ENCODE measurements around the gene CYTH3. TPM values are rescaled to one million over a fixed set of nuclear protein-coding genes. Genes with fewer than 3 reads are reported as not detected.
"Not testable (repeated sequence)": the region's sequence is repeated elsewhere in the genome, so short reads cannot be mapped to it uniquely, and the experiment has no call there.

CYTH3 gene
- polyA plus RNA-seq, 3 donors = 5.2 to 28.5 (median 23.2) TPM

GRCh38 chr7:6242561-6242960 lies 29.9 kb downstream of the CYTH3 start:
- H3K27ac ChIP-seq (ENCODE audit: low read depth, low read length) = no peak overlapping the region
- 86 to 95% (median 92%) methylated on average over 5 of the region's 5 CpGs for WGBS, 3 donors

DNA sequence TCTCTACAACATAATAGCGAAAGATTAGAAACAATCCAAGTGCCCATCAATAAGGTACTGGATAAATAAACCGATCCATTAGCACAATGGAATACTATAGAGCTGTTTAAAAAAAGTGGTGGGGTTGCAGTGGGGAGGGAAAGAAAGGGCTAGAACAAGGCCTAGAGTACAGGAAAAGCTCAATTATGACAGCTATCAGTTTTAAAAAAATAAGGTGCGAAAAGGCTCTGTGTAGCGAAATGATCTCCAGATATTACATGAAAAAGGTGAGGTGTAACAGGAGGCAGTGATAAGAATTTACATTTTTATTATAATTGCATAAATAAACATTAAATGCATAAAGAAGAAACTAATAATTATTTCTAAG lies 30.8 kb downstream of the CYTH3 start:
- H3K27ac ChIP-seq (ENCODE audit: low read depth, low read length) = no peak overlapping the region
- WGBS, 3 donors = 96 to 98% (median 97%) methylated on average over 4 of the region's 4 CpGs

- no peak overlapping the region for H3K27ac ChIP-seq (ENCODE audit: low read depth, low read length)
- WGBS, 3 donors = 79 to 97% (median 94%) methylated on average over 5 of the region's 5 CpGs
These were observed 34.0 kb downstream of the CYTH3 start for GRCh38 chr7:6238309-6238925.

DNA sequence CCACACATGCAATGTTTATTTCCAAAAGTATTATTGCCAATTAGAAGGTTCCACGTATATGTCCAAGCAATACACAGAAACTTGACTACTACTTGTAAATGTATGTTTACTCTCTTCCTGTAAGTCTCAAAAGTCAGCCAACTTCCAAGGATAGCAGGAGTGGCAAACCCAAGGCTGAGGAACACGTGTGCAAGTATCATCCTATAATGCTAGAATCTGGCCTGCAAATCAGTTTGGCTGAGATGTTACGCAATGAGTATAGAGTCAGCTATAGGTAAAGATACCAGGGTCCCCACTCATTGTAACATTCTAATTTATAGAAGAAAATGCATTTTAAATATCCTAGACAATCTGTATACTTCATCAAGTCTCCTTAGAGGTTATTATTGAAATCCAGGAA lies 34.7 kb downstream of the CYTH3 start:
- no peak overlapping the region for H3K27ac ChIP-seq (ENCODE audit: low read depth, low read length)
- WGBS, 3 donors = 58 to 91% (median 88%) methylated on average over 3 of the region's 3 CpGs

- WGBS, 3 donors = 88 to 92% (median 91%) methylated on average over 7 of the region's 7 CpGs
- H3K27ac ChIP-seq (ENCODE audit: low read depth, low read length) = no peak overlapping the region
These were observed 35.4 kb downstream of the CYTH3 start for GRCh38 chr7:6237011-6237410.

GRCh38 chr7:6235029-6235871 lies 37.2 kb downstream of the CYTH3 start:
- no peak overlapping the region for H3K27ac ChIP-seq (ENCODE audit: low read depth, low read length)
- WGBS, 3 donors = 93 to 96% (median 94%) methylated on average over 16 of the region's 16 CpGs

DNA sequence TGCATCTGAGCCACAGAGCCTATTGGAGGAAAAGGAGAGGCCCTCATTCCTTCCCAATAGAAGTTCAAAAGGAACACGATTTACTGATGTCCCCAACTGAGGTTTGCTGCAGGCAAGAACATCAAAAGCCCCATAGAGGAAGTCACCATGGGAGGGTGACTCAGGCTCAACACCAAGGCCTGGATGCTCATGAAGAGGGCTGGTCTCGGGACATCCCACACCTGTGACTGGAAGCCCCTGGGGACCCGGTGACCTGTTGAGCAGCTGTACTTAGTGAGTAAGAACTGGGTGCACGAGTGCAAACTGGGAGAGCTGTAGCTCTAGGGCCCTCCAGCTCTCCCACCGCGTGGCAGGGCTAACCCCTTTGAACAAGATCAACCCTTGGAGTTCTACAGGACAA lies 38.0 kb downstream of the CYTH3 start:
- 88 to 89% (median 89%) methylated on average over 6 of the region's 6 CpGs for WGBS, 3 donors

DNA sequence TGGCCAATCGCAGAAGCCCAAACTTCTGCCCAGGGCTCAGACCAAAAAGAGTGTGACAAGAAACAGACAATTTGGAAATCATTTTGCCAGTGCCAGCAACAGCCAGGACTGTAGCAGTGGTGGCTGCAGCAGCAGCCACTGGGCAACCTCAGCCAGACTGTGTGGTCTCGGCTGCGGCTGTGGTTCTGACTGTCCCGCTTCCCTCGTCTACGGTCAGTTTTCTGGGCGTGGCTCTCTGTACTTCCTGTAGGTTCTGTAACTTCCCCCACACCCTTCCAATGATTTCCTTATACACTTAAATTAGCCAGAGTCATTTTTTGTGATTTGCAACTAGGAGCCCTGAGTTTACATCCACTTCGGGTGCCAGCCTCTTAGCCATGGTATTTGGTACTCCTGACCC lies 39.9 kb downstream of the CYTH3 start:
- 38 to 87% (median 41%) methylated on average over 8 of the region's 8 CpGs for WGBS, 3 donors
- no peak overlapping the region for H3K27ac ChIP-seq (ENCODE audit: low read depth, low read length)

More for the DNA sequence above, 38.0 kb downstream of the CYTH3 start:
- no peak overlapping the region for H3K27ac ChIP-seq (ENCODE audit: low read depth, low read length)

- no peak overlapping the region for H3K27ac ChIP-seq (ENCODE audit: low read depth, low read length)
- WGBS, 3 donors = 58 to 98% (median 60%) methylated on average over 3 of the region's 3 CpGs
These were observed 40.3 kb downstream of the CYTH3 start for GRCh38 chr7:6232116-6232515.

GRCh38 chr7:6231184-6231583 lies 41.2 kb downstream of the CYTH3 start:
- WGBS, 3 donors = 78 to 83% (median 82%) methylated on average over 7 of the region's 7 CpGs

GRCh38 chr7:6229284-6229683 lies 43.1 kb downstream of the CYTH3 start:
- H3K27ac ChIP-seq (ENCODE audit: low read depth, low read length) = not testable (repeated sequence)
- WGBS, 3 donors = 46 to 78% (median 57%) methylated on average over 8 to 9 of the region's 9 CpGs

More at GRCh38 chr7:6231184-6231583, 41.2 kb downstream of the CYTH3 start:
- H3K27ac ChIP-seq (ENCODE audit: low read depth, low read length) = no peak overlapping the region

DNA sequence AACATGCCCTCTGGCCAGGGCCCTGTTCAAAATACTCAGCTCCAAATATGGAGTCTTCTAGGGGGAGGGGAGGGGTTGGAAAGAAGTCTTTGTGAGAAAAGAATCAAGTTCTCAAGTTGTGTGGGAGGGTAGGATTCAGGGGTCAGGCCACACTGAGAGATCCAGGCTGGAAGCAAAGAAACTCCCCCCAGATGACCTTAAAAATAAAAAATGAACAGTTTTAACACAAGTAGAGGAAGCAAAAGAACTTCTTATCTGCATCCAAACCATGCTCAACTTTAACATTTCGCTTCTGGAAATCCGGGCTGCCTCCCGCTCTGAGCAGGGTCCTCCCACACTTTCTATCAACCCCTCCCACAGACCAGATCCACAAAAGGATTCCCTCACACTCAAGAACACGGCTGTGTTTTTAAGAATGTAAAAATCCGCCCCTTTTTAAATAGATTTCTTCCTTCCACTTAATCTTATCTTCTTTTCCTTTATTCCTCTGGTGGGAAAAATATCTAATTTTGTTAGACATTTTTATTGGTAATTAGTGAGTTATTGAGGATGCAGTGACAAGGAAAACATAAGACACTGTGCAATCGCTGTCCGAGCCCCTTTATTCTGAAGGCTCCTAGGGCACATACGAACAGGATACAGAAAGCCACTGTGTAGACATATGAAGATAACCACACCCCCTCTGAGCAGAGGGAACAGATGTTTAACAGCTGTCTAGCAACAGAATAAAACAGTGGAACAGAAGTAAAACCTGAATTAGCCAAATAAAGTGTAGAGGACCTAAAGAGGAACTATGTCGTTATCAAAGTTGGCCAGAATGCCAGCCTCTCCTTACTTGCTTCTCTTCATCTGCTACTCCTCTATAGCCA lies 43.8 kb downstream of the CYTH3 start:
- WGBS, 3 donors = 9 to 62% (median 15%) methylated on average over 9 of the region's 9 CpGs

GRCh38 chr7:6227294-6227846 lies 45.1 kb downstream of the CYTH3 start:
- 39 to 76% (median 43%) methylated on average over 5 of the region's 5 CpGs for WGBS, 3 donors
- H3K27ac ChIP-seq (ENCODE audit: low read depth, low read length) = no peak overlapping the region

More for the DNA sequence above, 43.8 kb downstream of the CYTH3 start:
- H3K27ac ChIP-seq (ENCODE audit: low read depth, low read length) = no peak overlapping the region

DNA sequence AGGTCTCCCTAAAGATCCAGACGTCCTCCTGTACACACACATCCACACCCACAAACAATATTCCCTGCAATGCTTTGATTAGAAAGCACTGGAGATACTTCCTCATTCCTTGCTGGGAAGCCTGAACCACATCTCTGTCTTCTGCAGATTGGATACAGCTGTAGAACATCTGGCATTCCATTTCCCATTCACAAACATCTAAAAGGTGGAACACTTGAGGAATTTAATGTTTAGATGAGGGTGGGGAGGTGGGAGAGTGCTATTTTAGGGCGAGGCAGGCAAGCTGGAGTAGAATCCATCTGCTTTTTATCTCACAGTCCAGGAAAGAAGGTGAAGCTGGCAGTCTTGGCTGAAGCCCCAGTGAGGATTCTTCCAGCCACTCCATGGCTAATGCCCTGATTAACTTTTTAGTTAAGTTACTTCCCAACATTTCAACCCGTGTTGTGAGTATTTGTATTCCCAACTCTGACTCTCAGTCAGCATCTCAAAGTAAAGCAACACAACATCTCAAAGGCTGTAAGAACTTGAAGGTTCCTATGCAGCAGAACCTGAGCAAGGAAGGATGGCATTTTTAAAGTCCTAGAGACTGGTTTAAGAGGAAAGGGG lies 46.1 kb downstream of the CYTH3 start:
- WGBS, 3 donors = 34 to 42% (median 41%) methylated on average over 3 of the region's 3 CpGs
- no peak overlapping the region for H3K27ac ChIP-seq (ENCODE audit: low read depth, low read length)

DNA sequence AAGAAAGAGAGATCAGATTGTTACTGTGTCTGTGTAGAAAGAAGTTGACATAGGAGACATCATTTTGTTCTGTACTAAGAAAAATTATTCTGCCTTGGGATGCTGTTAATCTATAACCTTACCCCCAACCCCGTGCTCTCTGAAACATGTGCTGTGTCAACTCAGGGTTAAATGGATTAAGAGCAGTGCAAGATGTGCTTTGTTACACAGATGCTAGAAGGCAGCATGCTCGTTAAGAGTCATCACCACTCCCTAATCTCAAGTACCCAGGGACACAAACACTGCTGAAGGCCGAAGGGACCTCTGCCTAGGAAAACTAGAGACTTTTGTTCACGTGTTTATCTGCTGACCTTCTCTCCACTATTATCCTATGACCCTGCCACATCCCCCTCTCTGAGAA lies 49.0 kb downstream of the CYTH3 start:
- WGBS, 3 donors = 36 to 68% (median 56%) methylated on average over 4 of the region's 4 CpGs
- not testable (repeated sequence) for H3K27ac ChIP-seq (ENCODE audit: low read depth, low read length)

DNA sequence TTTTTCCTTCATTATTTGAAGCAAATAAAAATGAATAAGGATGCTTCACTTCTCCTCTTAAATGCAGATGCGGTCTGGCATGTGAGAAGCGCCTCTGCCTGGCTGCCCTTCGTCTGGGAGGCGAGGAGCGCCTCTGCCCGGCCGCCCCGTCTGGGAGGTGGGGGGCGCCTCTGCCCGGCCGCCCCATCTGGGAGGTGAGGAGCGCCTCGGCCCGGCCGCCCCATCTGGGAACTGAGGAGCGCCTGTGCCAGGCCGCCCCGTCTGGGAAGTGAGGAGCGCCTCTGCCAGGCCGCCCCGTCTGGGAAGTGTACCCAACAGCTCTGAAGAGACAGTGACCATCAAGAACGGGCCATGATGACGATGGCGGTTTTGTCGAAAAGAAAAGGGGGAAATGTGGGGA lies 49.4 kb downstream of the CYTH3 start:
- 97 to 98% (median 97%) methylated on average over 21 to 24 of the region's 25 CpGs for WGBS, 3 donors
- H3K27ac ChIP-seq (ENCODE audit: low read depth, low read length) = not testable (repeated sequence)

GRCh38 chr7:6221340-6222319 lies 50.8 kb downstream of the CYTH3 start:
- 53 to 87% (median 63%) methylated on average over 9 of the region's 9 CpGs for WGBS, 3 donors
- H3K27ac ChIP-seq (ENCODE audit: low read depth, low read length) = no peak overlapping the region

Data from adipose tissue (tissue), 3 donors.